Heart left ventricle (tissue), 13 donors: Measurements from ENCODE around the gene BEAN1.

Experiments
- POLR2A ChIP-seq, 2 donors: fragments of 450-650 bp; IDR thresholded peaks; one replicate each; pipeline ENCODE4 v1.6.1; 2017; ENCODE audit warnings: antibody characterized with exemption in 2 of 2, mild to moderate bottlenecking in 2 of 2, moderate library complexity in 2 of 2
- TF ChIP-seq, protein P1 (sequence below), 12 donors: fragments of 200-600 bp; sonication (generic) in 4 of 12; IDR thresholded peaks; one replicate each; pipeline versions ENCODE4 v1.5.0 to v1.8.0; 2018 to 2022; ENCODE audit warnings: antibody characterized with exemption in 12 of 12, mild to moderate bottlenecking in 5 of 12
- donor health status: ischemic (EF 13 %, LVEDD 7.1; RV severe dilation, severe dysfunction).
- donor health status: DM: no; HTN: yes; CAD: no.
- donor health status: DM: no; HTN: no; CAD: no.
- donor health status: ischemic (EF 25% LVEDD 6.9; RV normal size, moderate dysfunction).
- donor health status: ischemic (EF 25% LVEDD 5.7; RV mildly dilated, moderate dysfunction).
- donor health status: ischemic (EF 35%, LVEDD 5.7; RV mildly dilated, moderate dysfunction).
- donor health status: nonischemic (EF 11% LVEDD 7.7; RV severe dilation, severe dysfunction).
- donor health status: DM: yes; HTN: yes; CAD: no.
- donor health status: PGD.
- donor health status: ischemic (EF 29% LVEDD 5.4; RV normal size, mild dysfunction).
- donor health status: nonischemic (EF 23%, LVEDD 6.1; RV moderate dilation, normal function).

DNA sequence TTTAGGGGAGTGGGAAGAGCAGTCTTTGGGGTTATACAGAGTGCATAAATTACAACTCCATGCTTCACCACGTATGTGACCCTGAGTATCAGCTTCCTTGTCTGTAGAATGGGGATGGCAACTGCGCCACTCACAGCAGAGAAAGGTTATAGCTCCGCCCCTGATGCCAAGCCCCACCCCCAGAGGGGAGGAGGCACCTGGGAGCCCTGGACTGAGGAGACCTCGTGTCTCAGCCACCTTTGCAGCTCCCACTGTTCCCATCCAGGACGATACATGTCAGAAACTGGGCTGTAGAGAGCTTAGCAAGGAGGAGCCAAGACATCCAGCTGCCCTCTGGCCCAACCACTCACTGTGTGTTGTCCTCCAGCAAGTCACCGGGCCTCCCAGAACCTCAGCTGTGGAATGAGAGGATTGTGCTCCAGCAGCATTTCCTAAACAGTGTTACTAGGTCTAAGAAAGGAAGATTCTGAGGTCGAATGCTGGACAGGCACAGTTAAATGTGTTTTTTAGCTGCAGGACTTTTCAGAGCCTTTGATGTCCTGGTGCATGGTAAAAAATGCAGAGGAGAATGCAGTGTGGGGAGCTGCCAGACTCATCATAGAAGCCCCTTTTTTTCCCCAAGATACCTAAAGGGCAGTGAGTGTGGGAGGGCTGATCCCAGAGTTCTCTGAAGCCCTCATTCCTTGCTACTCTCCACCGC, 49.4 kb downstream of the BEAN1 start:
- TF ChIP-seq, protein P1, sequence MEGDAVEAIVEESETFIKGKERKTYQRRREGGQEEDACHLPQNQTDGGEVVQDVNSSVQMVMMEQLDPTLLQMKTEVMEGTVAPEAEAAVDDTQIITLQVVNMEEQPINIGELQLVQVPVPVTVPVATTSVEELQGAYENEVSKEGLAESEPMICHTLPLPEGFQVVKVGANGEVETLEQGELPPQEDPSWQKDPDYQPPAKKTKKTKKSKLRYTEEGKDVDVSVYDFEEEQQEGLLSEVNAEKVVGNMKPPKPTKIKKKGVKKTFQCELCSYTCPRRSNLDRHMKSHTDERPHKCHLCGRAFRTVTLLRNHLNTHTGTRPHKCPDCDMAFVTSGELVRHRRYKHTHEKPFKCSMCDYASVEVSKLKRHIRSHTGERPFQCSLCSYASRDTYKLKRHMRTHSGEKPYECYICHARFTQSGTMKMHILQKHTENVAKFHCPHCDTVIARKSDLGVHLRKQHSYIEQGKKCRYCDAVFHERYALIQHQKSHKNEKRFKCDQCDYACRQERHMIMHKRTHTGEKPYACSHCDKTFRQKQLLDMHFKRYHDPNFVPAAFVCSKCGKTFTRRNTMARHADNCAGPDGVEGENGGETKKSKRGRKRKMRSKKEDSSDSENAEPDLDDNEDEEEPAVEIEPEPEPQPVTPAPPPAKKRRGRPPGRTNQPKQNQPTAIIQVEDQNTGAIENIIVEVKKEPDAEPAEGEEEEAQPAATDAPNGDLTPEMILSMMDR (IDR thresholded peaks at IDR 0.05) = no peak
- no peak for TF ChIP-seq POLR2A (IDR thresholded peaks at IDR 0.05)
